D341Med (cell line): ENCODE measurements around the gene C3orf80.
"Not testable (repeated sequence)": the region's sequence is repeated elsewhere in the genome, so short reads cannot be mapped to it uniquely, and the experiment has no call there.

ENCODE experiments used
- DNase-seq: peaks from one replicate; pipeline ENCODE4 v3.0.0; 2012; ENCODE audit warnings: low spot score

The C3orf80 gene

DNA sequence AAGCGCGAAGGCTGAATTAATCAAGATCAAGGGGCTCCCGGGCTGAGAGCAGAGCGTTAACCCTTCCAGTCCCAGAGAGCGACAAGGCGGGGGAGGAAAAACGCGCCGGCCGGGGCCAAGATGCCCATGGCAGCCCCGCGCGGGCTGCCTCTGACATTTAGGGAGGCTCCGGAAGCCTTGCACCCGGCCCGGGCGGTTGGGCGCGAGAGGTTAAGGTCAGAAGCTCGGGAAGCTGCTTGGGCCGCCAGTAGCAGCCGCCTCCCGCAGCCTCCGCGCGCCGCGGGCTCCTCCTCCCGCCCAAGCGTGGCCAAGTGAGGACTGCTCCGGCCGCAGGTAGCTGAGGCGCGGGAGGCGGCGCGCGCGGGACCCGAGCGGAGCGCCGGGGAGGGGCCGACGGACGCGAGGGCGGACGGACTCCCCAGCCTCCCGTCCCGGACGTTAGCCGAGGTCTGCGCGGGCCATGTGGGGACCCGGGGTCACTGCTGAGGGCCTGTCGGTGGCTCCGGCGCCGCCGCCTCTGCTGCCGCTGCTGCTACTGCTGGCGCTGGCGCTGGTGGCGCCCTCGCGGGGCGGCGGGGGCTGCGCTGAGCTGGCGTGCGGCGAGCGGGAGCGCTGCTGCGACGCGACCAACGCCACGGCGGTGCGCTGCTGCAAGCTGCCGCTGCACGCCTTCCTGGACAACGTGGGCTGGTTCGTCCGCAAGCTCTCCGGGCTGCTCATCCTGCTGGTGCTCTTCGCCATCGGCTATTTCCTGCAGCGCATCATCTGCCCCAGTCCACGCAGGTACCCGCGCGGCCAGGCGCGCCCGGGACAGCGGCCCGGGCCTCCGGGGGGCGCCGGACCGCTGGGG lies at the start of gene C3orf80:
Gene C3orf80, plus strand, starts transcription at position 247 of the 850 bp plus-strand sequence. Its CDS starts 214 bp downstream, at position 461.
- DNase-seq = peak; percentile 90

DNA sequence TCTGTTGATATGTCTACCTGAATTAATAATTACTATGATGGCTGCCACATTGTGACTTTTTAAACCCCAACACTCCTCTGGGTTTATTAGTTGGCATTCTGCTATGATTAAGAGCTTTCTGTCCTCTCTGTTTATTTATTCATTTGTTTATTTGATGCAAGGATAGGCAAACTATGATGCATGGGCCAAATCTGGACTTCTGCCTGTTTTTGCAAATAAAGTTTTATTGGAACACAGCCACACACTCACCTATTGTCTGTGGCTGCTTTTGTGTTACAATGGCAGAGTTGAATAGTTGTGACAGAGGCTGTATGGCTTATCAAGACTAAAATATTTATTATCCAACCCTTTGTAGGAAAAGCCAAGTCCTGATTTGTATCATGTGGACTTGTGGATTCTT lies 48.3 kb upstream of the C3orf80 start:
- DNase-seq = no peak

DNA sequence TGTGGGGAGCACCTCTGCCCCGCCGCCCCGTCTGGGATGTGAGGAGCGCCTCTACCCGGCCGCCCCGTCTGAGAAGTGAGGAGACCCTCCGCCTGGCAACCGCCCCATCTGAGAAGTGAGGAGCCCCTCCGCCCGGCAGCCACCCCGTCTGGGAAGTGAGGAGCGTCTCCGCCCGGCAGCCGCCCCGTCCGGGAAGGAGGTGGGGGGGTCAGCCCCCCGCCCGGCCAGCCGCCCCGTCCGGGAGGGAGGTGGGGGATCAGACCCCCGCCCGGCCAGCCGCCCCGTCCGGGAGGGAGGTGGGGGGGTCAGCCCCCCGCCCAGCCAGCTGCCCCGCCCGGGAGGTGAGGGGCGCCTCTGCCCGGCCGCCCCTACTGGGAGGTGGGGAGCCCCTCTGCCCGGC lies 46.6 kb upstream of the C3orf80 start:
- DNase-seq = not testable (repeated sequence)

DNA sequence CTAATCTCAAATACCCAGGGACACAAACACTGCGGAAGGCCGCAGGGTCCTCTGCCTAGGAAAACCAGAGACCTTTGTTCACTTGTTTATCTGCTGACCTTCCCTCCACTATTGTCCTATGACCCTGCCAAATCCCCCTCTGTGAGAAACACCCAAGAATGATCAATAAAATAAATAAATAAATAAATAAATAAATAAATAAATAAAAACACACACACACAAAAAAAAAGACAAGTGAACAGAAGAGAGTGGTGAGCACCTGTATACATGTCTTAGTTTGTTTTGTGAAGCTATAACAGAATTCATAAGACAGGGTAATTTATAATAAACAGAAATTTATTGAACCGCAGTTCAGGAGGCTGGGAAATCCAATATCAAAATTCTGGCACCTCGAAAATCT lies 45.8 kb upstream of the C3orf80 start:
- DNase-seq = not testable (repeated sequence)

DNA sequence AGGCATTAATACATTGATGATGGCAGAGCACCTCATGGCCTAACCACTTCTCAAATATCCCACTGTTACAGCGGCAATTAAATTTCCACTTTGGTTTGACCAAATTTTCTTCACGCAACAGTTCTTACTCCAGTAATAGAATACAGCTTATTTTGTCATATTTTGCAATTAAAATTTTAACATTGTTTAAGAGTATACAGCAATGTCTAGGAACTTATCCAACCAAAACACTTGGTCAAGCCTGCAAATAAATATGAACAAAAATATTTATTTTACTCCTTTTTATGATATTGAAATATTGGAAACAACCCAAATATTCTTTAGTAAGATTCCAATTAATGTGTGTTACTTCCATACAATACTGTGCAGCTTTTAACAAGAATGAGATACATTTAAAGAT lies 45.3 kb upstream of the C3orf80 start:
- no peak for DNase-seq

DNA sequence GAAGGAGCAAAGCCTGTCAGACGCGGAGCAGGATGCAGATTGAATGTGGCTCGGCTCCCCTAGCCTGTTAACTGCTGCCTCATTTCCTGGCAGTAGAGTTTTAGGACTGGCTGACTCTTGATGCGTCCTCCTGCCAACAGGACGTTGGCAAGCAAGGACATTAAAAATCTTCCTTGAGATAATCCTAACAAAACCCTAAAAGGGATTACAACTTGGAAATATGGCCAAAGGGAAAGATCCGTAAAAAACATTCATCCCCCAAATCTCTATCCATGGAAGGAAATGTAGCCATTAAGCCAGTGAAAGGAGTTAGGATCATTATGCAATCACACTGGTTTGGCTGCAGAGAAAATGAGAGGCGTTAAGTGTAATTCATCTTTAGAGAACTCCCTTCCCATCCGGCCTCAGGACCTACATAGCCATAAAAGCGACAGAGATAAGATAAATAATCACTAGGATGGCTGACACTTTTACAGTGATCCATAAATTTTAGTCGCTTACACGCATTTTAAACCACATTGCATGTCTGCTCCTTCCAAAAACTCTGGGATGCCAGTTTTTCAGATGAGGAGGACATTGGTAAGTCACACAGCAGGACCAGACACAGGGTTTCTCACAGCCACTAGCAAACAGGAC lies 44.5 kb upstream of the C3orf80 start:
- no peak for DNase-seq

DNA sequence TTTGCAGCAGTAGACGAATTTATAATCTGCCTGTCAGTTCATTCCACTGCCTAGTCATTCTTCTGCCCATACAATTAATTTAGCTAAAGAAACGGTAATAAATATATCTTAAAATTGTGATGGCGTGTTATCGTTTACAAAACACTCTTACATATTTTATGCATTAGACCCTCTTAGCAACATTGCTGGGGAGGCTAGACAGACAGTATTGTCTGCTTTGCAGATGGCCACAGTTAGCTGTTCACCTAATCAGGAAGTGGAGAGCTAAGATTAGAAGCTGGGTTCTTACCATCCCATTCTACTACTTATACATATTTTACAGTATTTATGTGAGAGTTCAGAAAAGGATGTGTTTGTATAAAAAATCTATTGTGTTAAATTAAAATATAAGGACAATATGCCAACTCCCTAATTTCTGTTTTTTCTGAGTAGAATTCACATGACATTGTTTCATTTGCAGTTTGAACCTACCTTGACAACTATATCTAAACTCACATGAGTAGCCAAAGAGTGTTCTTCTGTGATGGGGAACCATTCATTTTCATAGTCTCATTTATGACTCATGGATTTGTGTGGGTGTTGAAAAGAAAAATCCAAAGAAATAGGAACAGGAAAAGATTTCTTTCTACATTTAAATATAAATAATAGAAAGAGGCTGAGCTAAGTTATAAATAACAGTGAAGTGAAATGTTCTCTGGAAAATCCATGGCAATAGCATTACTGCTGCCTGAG lies 41.7 kb upstream of the C3orf80 start:
- no peak for DNase-seq

DNA sequence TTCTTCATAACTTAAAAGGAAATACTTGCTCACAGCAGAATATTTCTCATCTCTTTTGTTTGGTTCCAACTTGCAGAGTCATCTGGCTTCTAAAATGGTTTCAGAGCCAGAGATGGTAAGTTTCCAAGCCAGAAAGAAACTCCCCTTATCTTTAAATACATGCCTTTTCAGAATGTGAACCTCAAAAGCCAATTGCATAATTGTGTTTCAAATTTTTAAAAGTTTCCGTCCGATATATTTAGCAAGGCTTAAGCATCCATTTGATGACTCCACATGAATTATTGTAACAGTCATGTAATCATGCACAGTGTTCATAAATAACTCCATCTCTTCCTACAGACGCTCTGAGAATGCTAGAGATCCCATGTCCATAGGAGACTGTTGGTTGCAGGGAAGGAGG lies 40.6 kb upstream of the C3orf80 start:
- DNase-seq = no peak

DNA sequence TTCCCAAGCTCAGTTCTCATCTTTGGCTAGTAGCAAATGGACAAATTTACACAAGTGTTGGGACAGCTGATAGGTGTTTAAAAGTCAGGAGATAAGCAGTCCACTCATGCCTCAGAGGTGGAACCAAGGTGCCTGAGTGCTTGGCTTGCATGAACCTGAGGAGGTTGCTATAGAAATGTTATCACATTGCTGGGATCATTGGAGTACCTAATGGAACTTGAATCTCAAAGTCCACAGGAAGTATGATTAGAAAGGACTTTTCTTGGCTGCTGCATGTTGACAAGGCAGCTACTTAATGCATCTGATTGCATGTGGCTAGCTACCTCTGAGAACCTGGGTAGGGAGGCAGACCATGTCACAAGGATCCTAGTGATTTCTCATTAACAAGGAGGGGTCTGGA lies 39.5 kb upstream of the C3orf80 start:
- DNase-seq = no peak

DNA sequence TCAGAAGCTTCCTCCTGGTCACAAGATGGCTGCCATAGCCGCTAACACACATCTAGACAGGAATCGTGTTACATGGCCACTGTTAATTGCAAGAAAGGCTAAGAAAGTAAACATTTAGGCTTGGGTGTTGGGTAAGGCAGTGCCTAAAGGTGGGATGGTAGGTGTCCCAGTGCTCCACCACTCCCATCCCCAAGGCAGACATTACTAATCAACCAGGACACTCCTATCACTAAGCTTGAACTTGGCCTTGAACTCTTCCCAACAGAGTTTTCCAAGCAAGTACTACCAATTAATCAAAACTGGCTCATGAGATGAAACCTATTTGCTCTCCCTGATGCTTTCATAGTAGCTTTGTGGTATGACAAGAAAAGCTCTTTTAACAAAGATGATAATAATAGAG lies 37.9 kb upstream of the C3orf80 start:
- DNase-seq = no peak

DNA sequence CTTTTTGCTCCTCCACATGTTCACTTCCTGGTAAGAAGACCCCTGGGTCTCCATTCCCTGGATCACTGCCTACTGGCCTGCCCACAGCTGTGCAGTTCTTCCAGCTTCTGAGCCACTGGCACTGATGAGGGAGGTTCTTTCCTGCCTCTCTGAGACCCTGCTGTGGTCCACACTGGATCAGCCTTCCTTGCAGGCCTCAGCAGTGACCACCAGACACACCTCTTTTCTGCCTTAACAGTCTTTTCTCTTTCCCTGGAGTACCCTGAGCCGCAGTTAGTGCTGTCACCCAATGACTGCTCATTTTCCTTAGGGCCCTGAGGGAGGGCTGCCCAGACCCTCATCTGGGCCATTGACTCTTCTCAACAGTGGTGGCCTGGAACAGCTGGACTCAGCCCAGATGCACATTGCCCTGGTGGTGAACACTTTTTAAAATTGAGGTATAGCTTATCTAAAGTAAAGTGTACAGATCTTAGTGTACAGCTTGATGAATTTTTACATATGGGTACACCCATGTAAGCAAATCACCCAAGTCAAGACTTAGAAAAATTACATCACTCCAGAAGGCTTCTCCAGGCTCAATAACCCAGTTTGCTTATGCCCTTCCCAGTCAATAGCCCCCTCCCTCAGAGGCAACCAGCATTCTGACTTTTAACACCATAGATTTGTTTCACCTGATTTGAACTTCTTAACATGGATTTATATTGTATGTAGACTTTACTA lies 32.8 kb upstream of the C3orf80 start:
- DNase-seq = no peak

DNA sequence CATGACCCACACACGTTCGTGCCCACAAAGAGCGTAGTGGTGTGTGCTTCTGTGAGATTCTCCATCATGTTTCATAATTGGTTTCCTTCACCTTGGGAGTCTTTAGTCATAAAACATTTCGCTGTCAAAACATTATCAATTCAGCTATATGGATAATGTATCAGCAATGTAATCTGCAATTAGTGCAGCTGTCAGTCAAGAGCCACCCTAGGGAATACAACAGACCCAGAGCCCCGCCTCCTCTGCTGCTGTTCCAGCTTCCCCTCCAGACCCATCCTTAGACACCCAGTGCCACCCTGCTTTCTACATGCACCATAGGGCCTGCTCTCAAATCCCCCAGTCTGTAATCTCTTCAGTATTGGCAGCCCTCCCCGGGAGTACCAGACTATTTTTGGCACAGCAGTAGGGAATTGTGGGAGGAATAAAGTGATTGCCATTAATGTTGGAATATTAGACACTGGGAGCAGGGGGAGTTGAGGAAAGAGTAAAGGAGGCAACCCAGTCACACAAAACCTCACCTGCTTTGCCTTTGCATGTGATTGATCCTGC lies 31.5 kb upstream of the C3orf80 start:
- peak; percentile 39 for DNase-seq

DNA sequence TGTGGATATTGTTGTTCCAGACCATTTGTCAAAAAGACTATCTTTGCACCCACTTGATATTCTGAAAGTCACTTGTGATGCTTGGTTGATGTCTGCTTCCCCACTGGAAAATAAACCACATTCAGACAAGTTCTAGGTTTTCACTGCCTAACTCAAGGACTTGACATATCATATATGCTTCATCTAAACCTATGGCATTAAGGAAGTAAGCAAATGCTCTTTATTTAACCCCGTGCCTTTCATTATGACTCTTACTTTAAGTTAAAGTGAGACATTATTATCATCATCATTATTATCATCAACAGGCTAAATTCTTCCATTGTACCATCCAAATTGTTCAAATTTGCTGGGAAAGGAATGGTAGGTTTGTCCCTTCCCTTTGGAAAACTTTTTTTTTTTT lies 30.8 kb upstream of the C3orf80 start:
- no peak for DNase-seq

DNA sequence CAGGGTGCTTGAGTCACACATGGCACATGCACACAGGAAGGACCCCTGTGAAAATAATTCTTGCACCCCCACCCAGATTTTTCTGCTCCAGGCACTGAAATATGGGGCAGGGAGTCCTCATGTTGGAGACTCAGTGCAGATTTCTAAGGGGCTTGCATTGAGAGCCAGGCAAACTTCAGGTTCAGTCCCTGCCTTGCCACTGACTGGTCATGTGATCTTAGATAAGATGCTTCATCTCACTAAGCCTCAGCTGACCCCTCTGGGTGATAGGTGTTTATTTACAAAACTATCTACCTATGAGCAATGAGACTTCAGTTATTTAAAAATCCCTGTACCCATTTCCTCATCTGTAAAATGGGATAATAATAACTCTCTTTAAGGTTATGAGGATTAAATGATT lies 30.1 kb upstream of the C3orf80 start:
- no peak for DNase-seq

DNA sequence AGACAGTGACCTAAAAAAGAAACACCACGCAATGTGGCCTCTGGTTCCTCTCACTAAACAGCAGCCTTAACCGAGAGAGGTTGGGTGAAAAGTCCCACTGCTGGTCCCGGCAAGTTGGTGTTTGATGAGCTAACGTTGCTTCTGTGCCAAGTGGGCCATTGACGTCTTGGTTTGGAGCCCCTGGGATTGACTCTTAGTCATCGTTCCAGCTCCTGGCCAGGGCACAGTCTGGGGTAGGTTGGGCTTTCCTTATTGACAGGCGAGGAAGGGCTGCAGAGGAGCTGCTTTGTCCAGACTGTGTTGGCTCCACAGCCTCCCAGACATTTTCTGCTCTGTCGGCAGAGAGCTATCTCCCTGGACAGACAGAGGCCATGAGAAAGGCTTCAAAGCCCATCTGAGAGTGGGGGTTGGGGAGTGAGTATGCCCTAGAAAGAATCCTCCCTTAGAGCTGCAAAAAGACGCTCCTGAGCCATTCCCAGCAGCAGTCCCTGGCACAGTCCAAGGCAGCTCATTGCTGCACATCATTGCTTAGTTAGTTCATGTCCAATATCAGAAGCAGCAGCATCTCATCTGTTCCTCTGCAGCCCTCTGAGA lies 28.6 kb upstream of the C3orf80 start:
- DNase-seq = no peak

DNA sequence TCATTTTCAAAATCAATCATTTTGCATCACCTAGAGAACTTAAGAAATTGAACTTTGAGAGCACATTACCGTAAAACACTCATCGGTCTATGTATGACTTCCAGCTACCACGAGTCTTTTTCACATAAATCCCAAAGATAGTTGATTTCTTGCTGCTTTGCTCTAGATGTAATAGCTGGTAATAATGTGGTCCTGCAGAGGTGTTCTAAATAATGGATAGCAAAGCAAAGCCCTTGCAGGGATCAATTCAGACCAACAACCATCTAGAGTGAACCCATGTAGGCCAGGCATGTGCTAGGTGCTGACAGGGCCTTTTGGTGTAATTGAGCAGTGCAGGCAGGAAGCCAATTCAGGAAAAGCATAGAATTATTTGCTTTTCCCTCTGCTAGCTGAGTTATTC lies 26.1 kb upstream of the C3orf80 start:
- DNase-seq = no peak

DNA sequence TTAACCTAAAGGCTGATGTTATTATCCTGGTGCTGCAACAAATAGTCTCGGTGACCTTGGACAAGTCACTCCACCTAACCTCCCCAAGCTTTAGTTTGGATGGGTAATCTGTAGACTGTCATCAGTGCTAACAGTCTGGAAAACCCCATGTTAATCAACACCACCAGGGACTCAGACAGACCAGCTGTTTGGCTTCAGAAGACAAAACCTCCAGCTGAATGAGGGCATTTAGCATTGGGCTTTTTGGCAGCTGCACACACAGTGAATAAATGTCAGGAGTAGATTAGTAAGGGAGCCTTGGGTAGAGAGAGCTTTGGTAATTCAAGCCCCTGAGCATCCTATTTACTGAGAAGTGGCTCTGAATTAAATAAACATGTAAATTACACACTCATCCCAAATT lies 24.9 kb upstream of the C3orf80 start:
- no peak for DNase-seq

DNA sequence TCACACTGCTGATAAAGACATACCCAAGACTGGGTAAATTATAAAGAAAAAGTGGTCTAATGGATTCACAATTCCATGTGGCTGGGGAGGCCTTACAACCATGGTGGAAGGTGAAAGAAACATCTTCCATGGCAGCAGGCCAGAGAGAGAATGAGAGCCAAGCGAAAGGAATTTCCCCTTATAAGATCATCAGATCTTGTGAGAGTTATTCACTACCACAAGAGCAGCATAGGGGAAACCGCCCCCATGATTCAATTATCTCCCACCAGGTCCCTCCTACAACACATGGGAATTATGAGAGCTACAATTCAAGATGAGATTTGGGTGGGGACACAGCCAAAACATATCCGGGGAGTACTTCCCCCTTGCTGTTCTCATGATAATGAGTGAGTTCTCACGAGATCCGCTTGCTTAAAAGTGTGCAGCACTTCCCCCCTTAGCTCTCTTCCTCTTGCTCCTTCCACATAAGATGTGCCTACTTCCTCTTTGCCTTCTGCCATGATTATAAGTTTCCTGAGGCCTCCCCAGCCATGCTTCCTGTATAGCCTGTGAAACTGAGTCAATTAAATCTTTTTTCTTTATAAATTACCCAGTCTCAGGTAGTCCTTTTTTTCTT lies 20.7 kb upstream of the C3orf80 start:
- DNase-seq = not testable (repeated sequence)

DNA sequence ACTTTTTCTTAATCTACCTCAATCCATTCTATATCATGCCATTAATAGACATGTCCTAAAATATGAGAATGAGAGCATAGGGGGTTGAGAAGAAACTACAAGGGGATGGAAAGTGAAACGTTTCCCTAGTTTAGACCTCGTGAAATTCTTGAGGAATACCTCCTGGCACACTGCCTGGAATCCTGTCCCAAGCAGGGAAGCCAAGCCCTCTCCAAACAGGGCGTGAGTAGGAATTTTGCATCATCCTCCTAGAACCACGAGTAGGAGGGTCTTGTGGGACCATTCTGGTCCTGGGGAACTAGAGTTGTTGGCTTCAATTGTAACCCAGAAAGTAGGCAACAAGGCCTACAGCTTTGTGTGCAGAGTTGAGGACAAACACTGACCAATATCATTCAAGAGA lies 19.6 kb upstream of the C3orf80 start:
- DNase-seq = no peak

DNA sequence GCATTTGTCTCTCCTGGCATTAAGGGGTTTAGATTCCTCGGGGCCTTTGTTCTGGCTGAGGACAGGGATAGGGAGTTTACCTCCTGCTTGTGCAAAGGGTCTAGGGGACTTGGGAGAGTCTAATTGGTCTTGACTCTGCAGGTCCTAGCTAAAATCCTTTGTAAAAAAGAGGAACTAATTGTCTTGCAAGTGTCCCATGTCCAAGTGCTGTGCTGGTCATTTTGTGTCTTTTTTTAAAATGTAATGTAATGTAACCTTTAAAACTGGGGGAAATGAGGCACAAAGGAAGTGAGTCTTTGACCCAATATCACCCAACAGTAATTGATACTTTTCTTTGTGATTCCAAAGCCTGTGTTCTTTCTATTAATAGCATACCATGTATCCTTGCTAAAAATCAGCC lies 14.9 kb upstream of the C3orf80 start:
- no peak for DNase-seq

DNA sequence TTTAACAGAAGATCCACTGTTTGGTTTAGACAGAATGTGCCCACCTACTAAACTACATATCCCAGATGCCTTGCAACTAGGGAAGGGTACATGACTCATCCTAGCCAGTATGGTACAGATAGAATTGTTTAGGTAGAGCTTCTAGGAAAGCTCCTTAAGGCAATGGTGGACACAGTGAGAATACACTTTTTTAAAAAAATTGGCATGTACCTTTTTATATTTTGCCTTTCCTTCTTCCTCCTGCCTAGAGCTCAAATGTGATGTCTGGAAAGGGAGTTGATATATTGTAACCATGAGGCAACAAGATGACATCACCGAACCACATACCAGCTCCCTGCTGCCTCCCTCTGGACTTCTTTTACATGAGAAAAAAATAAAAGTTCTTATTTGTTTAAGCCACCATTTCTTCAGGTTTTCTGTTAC lies 14.4 kb upstream of the C3orf80 start:
- DNase-seq = no peak
